IPS-NIHi11 (cell line): Measurements from ENCODE around the gene OR10P1.
A peak's percentile ranks its signal among the peaks of the same experiment; 100 is the strongest.
"Not testable (repeated sequence)": the region's sequence is repeated elsewhere in the genome, so short reads cannot be mapped to it uniquely, and the experiment has no call there.

Experiments
- DNase-seq: peaks from one replicate; pipeline ENCODE4 v3.0.0; 2012; ENCODE audit warnings: mixed read lengths, low spot score

The OR10P1 gene, protein sequence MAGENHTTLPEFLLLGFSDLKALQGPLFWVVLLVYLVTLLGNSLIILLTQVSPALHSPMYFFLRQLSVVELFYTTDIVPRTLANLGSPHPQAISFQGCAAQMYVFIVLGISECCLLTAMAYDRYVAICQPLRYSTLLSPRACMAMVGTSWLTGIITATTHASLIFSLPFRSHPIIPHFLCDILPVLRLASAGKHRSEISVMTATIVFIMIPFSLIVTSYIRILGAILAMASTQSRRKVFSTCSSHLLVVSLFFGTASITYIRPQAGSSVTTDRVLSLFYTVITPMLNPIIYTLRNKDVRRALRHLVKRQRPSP

DNA sequence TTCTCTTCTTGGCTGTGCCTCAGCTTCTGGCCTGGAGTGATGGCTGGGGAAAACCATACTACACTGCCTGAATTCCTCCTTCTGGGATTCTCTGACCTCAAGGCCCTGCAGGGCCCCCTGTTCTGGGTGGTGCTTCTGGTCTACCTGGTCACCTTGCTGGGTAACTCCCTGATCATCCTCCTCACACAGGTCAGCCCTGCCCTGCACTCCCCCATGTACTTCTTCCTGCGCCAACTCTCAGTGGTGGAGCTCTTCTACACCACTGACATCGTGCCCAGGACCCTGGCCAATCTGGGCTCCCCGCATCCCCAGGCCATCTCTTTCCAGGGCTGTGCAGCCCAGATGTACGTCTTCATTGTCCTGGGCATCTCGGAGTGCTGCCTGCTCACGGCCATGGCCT is at the start of gene OR10P1:
Gene OR10P1, plus strand, starts transcription at position 40 of the 400 bp plus-strand sequence. Its CDS starts 0 bp downstream, at position 40.
- no peak for DNase-seq

DNA sequence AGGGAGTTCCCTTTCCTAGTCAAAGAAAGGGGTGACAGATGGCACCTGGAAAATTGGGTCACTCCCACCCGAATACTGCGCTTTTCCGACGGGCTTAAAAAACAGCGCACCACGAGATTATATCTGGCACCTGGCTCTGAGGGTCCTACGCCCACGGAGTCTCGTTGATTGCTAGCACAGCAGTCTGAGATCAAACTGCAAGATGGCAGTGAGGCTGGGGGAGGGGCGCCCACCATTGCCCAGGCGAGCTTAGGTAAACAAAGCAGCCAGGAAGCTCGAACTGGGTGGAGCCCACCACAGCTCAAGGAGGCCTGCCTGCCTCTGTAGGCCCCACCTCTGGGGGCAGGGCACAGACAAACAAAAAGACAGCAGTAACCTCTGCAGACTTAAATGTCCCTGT is 46.5 kb upstream of the OR10P1 start:
- not testable (repeated sequence) for DNase-seq

DNA sequence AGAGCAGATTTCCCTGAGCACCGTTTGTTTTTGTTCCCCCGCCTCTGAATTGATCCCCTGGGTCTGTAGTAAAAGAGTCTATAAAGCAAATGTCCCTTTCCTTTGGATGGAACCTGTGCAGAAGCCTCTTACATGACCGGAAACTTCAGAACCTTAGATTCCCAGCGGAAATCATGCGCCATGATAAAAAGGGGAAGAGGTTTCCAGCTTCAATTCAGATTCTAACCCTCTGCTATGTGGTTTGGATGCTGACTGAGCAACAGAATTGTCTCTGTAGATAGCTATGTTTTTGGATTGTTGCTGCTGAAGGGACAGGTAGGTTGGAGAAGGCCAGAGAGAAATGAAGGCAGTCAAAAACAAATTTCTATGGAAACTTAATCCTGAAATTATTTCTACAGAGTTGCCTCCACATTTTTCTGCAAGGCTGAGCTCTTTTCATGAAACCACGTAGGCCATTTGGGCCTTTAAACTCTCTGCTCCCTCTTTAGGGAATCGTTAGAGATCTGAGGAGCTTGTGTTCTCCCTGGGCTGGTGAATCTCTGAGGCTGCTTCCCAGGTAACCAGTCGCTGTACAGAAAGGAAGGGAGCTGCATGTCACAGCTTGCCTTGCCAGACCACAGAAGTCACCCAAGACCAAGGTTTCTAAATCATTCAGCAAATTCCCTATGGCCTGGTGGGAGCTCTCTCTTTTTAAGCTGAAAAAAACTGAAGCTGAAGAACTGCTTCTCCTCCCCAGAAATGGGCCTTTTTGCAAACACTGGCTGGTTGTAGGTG is 28.7 kb upstream of the OR10P1 start:
- DNase-seq, result no peak

DNA sequence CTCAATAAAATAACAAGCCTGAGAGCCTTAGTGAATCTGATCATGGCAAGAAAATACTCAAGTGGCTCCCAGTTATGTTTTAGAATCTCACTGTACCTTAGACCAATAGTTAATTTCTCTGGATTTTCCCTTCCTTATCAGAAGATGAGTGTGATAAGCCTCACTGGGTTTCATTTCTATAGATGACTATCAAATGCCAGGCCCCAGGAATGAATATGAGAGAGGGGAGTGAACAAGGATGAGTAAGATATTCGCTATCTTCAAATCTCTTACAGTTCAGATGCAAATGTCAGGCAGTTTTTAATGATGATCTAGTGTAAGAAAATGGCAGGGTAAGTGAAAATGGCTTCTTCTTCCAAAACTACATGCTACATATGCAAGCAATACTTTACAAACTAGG is 26.1 kb upstream of the OR10P1 start:
- DNase-seq, result no peak

DNA sequence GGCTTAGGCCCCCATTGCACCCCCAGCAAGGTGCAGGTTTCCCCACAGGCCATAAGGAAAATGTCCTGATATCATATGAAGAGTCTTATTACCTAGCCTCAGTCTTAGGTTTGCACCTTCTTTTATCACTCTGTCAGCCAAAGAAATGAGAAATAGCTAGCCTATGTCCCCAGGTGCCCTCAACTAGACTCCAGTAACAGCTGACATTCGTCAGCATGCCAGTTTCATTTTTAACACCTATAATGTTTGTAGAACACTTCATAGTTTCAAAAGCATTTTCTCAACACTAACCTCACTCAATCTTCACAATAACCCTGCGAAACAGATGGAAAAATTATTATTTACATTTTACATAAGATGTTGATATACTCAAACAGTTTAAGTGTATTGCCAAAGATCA is 24.0 kb upstream of the OR10P1 start:
- no peak for DNase-seq

DNA sequence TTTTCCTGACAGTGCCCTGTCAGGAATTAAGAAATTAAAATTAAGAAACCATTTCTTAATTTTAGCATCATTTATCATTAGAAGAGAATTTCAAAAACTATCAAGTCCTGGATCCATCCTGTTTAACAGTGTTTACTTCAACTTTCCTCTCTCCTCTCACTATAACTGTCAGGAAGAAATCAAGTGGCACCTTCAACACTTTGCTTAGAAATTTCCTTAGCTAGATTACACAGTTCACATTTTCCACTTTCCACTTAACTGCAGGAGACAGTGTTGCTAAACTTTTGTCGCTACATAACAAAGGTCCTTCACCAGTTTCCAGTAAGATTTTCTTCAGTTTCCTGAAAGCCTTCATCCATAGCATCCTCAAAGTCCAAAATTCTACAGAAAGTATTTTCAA is 21.9 kb upstream of the OR10P1 start:
- DNase-seq, result no peak

DNA sequence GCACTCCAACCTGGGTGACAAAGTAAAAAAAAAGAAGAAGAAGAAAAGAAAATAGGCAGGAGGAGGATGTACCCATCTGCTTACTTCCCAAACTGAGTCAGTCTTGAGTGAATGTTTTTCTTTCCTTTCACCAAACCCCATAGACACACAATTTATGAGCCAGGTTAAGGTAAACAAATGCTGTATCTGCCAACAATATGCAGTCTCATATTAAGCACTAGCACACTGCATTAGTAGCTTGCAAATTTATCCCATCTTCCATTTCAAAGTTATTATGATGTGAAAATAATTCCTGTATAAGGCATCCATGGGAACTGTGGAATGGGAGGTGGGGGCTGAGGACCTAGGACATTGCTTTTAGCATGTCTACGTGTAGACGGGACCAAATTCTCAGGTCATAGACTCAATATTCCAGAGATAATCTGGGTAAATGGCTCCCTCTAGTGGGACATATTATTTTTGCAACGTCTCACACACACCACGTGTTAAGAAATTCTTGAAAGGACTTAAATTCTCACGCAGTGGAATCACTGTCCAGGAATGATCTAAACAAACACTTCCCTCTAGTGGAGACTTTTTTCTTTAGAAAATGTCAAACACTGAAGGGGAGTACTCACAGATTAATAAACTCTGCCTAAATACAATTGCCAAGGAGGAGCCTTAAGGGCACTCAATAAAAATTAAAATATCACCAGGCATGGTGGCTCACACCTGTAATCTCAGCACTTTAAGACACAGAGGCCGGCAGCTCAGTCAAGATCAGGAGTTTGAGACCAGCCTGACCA is 17.1 kb upstream of the OR10P1 start:
- peak; percentile 80 for DNase-seq

DNA sequence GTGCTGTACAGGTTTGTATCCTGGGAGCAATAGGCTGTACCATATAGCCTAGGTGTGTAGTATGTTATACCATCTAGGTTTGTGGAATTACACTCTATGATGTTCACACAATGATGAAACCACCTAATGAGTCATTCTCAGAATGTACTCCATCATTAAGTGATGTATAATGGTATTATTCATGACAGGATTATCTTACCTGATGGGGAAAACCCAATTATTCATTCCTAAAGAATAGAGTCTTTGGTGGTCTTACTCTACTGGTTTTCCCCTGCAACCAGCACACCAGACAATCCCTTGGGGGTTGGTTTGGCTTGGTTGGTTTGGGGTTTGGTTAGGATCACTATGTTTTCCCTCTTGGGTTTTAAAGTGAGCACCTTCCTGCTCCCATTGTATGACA is 12.6 kb upstream of the OR10P1 start:
- no peak for DNase-seq

DNA sequence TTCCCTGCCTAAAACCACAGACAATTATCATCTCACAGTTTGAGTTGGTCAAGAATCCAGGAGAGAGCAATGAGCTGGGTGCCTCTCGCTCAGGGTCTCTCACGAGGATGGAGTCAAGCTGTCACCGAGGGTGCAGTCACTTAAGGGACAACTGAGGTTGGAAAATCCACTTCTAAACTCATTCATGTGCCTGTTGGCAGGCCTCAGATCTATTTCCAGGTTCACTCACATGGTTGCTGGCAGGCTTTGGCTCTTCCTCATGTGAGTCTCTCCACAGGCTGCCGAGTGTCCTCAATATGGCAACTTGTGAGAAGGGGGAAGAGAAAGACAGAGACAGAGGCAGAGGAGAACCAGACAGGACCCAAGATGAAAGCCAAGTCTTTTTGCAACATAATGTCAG is 10.5 kb upstream of the OR10P1 start:
- no peak for DNase-seq

DNA sequence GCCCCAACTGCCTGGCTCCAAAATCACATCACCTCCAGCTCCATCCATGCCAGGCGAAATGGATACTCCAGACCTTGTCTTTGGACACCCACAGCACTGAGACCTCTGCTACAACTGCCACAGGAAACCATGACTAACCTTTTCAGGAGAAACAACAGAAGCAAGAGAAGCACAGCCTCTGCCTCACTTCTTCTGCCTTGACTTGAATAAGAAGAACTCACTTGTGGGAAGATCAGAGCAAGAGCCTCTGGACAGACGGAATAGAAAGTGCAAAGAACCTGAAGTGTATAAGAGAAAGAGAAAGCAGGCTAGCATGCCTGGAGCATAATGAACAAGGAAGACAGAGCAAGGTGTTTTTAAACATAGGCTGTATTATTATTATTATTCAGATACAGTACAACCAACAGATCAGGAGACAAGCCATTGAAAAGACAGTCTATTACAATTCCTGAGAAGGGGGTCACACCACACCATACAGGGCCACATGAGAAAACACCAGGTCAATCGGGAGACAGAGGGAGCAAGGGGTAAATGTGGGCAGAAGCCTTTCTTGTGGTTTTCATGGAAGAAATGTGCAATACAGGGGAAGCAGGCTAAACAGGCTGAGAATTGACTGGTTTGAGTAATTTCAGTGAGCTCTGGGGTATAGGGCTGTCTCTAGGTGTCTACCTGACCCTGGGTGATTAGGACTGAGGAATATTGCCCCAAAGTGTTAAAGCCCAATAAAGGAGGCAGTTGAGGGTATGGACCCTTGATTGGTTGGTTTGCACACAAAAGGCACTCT is 7.4 kb upstream of the OR10P1 start:
- DNase-seq, result no peak

DNA sequence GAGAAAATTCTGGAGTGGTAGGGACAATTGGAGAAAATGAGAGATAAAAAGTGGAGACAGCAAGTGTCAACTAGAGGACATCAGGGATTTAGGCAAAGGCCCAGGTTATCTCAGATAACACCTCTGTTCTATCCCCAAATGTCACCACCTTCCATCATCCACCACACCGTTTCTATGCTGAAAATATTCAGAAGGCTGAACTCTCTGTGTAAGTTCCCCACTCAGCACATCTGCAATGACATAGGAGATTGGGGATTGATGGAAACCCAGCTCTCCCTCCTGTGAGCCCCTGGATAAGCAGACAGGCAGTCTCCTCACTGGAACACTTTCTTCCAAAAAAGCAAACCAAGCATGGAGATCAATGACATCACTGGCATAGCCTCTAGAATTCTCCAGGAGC is 5.6 kb upstream of the OR10P1 start:
- no peak for DNase-seq

DNA sequence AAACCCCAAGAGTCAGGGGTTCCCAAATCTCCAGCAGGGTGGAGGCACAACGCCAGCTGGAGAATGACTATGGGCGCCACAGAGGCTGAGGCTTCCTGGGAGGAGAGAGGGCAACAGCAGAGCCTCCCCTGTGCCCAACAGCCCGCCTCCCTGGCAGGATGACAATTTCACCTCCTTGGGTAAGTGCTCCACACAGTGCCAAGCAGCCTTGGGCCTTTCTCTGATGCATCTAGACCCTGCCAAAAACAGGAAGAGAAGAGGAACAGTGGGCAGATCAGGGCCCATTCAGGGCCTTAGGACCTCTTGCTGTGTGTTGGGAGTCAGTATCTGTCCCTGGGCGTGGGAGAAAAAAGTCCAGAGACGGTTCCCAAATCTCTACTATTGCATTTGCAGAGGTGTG is 5.0 kb upstream of the OR10P1 start:
- DNase-seq, result no peak

DNA sequence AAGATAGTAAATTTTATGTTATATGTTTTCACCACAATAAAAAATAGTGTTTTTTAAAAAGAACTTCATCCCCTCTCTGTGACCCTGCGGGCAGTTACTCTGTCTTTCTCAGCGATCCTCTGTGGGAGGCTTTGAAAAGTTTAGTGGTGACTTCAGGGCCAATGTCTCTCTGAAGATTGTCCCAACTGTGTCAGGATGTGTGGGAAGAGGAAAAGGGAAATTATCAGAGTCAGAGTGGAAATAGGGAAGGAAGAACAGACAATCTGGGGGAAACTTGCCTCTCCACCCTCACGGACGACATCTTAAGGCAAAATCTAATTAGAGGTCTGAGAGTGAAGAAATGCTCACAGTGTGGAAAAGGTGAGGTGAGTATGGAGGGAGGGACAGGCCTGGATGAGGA is 3.5 kb upstream of the OR10P1 start:
- no peak for DNase-seq

DNA sequence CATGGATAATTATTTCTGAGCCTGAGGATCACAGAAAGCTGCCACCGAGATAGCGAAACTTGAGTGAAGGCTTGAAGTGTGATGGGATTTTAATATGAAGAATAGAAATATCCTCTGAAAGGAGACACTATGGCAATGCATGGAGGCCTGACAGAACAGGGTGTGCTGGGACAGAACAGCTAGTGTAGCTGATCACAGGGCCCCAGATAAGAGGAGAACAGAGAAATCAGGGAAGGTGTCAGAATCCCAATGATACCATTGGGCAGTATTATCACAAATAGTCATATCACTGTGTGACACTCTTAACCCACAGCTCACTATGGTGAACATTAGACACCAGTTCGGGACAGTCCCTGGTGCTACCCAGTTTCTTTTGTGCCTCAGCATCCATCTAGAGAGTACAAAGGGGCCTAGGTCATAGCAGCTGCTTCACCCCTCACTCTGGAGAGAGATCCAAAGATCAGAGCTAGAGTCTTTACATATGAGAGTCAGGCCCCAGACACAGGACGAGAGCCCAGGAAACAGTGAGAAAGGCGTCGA is 506 bp upstream of the OR10P1 start:
- DNase-seq, result no peak

DNA sequence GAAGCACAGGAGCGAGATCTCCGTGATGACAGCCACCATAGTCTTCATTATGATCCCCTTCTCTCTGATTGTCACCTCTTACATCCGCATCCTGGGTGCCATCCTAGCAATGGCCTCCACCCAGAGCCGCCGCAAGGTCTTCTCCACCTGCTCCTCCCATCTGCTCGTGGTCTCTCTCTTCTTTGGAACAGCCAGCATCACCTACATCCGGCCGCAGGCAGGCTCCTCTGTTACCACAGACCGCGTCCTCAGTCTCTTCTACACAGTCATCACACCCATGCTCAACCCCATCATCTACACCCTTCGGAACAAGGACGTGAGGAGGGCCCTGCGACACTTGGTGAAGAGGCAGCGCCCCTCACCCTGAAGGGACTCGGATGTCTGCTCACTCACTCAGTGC is 775 bp downstream of the OR10P1 start:
- no peak for DNase-seq

DNA sequence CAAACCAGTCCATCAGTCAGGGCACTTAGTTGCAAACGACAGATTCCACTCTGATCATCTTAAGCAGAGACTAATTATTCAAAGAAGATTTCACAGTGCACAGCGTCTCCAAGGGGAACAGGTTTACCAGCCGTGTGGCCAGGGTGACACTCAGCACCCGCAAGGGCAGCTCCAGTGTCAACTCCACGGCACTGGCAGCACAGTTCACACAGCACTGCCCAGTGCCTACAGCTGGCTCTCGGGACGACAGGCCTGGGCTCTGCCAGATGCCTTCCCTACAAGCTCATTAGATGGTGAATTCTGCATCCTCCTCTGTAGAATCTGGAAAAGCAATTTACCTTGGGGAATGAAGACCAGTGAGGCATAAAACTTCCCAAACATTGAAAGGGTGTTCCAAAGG is 4.9 kb downstream of the OR10P1 start:
- DNase-seq, result no peak

DNA sequence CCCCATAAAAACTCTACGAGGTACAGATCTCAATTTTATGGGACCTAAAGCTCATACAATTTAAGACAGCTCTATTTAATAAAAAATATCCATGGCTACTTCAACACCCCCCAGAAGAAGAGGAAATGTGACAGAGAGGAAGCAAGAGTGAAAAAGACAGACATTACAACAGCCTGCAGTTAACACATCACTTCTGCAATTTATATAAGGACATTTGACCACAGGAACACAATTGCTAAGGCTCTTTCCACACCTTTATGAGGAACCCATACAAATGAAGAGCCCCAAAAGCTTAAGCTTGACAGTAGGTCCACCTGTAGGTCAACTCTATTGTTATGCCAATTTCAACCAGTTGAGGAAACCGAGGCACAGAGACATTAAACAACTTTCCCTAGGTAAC is 5.6 kb downstream of the OR10P1 start:
- DNase-seq, result no peak

DNA sequence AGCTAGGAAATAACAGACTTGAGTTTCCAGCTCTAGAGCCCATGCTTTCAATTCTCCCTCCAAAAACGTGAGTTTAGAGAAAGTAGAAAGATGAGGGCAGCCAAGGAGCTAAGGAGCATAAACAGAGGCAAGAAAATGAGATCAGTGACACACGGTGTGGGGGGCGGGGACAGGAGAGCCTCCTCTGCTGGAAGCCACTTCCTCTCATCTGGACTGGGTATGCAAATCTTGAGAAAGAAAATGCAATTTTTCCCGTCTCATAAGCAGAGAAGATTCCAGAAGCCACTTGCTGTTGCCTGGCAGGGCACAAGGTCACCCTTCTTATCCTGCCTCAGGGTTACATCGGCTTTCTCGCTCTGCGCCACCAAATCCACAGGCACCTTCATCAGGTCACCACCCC is 6.0 kb downstream of the OR10P1 start:
- no peak for DNase-seq

DNA sequence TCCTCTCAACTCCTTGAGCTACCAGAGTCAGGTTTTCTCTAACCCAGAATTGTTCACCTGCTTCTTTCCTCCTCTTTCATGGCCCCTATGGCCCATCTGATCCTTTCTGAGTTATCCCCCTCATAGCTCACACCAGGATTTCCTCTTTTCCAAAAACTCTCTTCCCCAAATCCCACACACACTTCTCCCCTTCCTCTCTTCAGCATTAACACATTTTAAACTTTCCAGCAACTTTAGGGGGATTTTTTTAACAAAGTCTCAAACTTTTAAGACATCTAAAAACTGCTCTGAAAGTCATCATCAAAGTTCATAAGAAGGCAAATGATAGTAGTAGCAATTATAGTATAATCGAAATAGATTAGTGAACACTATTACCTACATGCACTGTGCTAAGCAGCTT is 7.9 kb downstream of the OR10P1 start:
- no peak for DNase-seq

DNA sequence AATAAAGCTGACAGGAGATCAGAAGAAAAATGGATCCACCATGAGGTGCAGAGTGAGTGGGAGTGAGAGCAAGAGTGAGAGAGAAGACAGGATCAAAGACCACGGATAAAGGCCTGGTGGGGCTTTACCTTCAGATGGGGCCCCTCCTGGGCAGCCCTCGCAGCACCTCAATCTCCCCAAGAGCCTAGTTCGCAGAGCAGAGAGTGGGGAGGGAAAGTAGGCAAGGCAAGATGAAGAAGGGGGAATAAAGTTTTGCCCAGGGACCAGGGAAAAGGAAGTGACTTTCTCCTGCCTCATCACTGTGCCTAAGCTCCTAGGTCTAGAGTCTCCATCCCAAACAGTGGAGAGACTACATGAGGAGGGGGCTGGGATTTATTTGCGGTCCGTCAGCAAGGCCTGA is 10.3 kb downstream of the OR10P1 start:
- no peak for DNase-seq

DNA sequence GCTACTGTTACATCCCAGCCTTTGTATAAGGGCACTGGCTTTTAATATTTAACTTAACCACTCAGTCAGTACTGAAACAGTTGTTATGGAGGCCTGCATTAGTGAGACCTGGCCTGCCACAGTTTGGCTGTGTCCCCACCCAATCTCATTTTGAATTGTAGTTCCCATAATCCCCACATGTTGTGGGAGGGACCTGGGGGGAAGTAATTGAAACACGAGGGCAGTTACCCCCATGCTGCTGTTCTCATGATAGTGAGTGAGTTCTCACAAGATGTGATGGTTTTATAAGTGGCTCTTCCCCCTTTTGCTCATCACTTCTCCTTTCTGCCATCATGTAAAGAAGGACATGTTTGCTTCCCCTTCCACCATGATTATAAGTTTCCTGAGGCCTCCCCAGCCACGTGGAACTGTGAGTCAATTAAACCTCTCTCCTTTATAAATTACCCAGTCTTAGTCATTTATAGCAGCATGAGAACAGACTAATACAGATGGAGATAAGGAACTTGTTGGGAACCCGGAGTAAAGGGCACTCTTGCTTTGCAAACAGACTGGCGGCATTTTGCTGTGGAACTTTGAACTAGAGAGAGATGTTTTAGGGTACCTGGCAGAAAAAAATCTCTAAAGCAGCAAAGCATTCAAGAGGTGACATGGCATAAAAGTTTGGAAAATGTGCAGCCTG is 14.1 kb downstream of the OR10P1 start:
- not testable (repeated sequence) for DNase-seq
